ENCODE measurements around the gene FZR1.

DNA sequence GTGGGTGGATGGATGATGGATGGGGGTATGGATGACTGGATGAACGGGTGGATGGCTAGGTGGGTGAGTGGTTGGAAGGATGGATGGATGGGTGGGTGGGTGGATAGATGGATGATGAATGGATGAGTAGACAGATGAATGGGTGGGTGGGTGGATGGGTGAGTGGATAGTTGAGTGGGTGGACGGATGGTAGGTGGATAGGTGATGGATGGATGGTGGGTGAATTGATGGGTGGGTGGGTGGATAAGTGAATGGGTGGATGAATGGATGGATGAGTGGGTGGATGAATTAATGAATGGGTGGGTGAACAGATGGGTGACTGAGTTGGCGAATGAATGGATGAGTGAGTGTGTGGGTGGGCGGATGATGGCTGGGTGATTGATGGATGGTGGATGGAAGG lies 30.7 kb upstream of the FZR1 start:
- TF ChIP-seq POLR2A (IDR thresholded peaks at IDR 0.05) = no peak
- TF ChIP-seq CTCF (IDR thresholded peaks at IDR 0.05 in 4 of 5, conservative IDR thresholded peaks at IDR 0.05 in 1 of 5) = no peak

All from gastrocnemius medialis (tissue), 4 donors.